Esophagus squamous epithelium (tissue), 5 donors: ENCODE measurements around the gene SNX9. TPM values are rescaled to one million over a fixed set of nuclear protein-coding genes. Genes with fewer than 3 reads are reported as not detected.

Experiments
- DNase-seq: peaks from one replicate; lab custom pipeline; 2025; lab: John Stamatoyannopoulos, UW
- H3K27ac ChIP-seq, 4 donors: fragments of 200-600 bp; sonication (generic); one replicate each; pipeline ENCODE4 v1.5.1; 2016 to 2019; ENCODE audit warnings: mild to moderate bottlenecking in 1 of 4
- H3K27me3 ChIP-seq, 4 donors: fragments of 200-600 bp; sonication (generic); 1 replicate in 3 of 4; 2 replicates in 1 of 4; pipeline versions ENCODE4 v1.5.1 to v1.6.0; 2017 to 2021; ENCODE audit warnings: antibody characterized with exemption in 1 of 4
- H3K36me3 ChIP-seq, 3 donors: fragments of 200-600 bp; sonication (generic); one replicate each; pipeline ENCODE4 v1.5.1; 2016 to 2019
- H3K4me1 ChIP-seq, 3 donors: fragments of 200-600 bp; sonication (generic); one replicate each; pipeline ENCODE4 v1.5.1; 2017 to 2019
- H3K4me3 ChIP-seq, 4 donors: fragments of 200-600 bp; sonication (generic); 1 replicate in 3 of 4; 2 replicates in 1 of 4; pipeline ENCODE4 v1.5.1; 2016 to 2019; ENCODE audit warnings: mild to moderate bottlenecking in 2 of 4, moderate library complexity in 1 of 4
- H3K9me3 ChIP-seq, 3 donors: fragments of 200-600 bp; sonication (generic); one replicate each; pipeline ENCODE4 v1.5.1; 2016 to 2019
- POLR2A ChIP-seq, 4 donors: fragments of 450-650 bp; IDR thresholded peaks; one replicate each; pipeline ENCODE4 v1.6.1; 2017; ENCODE audit warnings: antibody characterized with exemption in 4 of 4, mild to moderate bottlenecking in 4 of 4, moderate library complexity in 3 of 4
- WGBS, 2 donors: methylation state at CpG; one replicate each; pipeline ENCODE4 v1.1.5; 2018; 5-methylcytosine and 5-hydroxymethylcytosine counted together
- intact Hi-C: fragments of 100-400 bp; cut with DNase I; formaldehyde crosslinking; loops from one replicate; pipeline ENCODE4 v1.15.0; 2022
- total RNA-seq, 4 donors: library from RNA; depleted of rRNA; stranded (reverse); fragments of >200 nt; gene quantifications; one replicate each; pipeline ENCODE4 v1.1.0, GENCODE V29; 2016
- TF ChIP-seq, protein P1 (sequence below), 6 experiments: fragments of 450-650 bp in 4 of 6; fragments of 200-600 bp in 2 of 6; sonication (generic) in 2 of 6; IDR thresholded peaks; one replicate each; pipeline ENCODE4 v1.5.1; 2016 to 2019; ENCODE audit warnings: antibody characterized with exemption in 6 of 6, mild to moderate bottlenecking in 4 of 6, moderate library complexity in 4 of 6
- donor health status: DM: yes; HTN: yes; CAD: no.

Gene SNX9
- total RNA-seq, 4 donors from 2014 or later, result 19.9 to 39.9 (median 33.5) TPM

DNA sequence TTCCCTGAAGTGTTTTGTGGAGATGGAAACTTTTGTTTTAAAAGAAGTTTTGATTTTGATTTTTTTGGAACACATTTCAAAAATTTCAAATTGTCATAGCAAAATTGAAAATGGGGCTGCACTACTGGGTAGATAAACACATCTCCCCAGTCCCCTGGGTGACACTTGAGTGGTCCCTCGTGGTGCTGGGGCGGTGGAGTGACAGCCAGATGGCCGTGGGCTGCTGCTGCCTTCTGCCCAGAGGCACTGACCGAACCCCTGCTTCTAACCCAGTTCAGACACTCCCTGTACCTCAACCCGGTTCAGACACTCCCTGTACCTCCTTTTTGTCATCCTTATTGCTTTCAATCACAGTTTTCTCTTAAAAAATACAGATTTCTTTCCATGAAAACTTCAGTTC is 88.7 kb downstream of the SNX9 start:
- intact Hi-C loops, result no loop called here
- H3K4me1 ChIP-seq, result no peaks in the 10 kb centered on the region
- no peak overlapping the region for H3K27ac ChIP-seq
- no peaks in the 10 kb centered on the region for H3K27me3 ChIP-seq
- no peaks in the 10 kb centered on the region for H3K9me3 ChIP-seq
- 34 to 84% methylated on average over 5 of the region's 5 CpGs for WGBS, 2 donors
- TF ChIP-seq, protein P1, sequence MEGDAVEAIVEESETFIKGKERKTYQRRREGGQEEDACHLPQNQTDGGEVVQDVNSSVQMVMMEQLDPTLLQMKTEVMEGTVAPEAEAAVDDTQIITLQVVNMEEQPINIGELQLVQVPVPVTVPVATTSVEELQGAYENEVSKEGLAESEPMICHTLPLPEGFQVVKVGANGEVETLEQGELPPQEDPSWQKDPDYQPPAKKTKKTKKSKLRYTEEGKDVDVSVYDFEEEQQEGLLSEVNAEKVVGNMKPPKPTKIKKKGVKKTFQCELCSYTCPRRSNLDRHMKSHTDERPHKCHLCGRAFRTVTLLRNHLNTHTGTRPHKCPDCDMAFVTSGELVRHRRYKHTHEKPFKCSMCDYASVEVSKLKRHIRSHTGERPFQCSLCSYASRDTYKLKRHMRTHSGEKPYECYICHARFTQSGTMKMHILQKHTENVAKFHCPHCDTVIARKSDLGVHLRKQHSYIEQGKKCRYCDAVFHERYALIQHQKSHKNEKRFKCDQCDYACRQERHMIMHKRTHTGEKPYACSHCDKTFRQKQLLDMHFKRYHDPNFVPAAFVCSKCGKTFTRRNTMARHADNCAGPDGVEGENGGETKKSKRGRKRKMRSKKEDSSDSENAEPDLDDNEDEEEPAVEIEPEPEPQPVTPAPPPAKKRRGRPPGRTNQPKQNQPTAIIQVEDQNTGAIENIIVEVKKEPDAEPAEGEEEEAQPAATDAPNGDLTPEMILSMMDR (IDR thresholded peaks at IDR 0.05), result no peak
- no peak for TF ChIP-seq POLR2A (IDR thresholded peaks at IDR 0.05)
- H3K36me3 ChIP-seq, result peaks cover 0 to 79% (median 5%) of the 10 kb centered on the region in 3 donors
- DNase-seq, result no peak
- no peak overlapping the region for H3K4me3 ChIP-seq

DNA sequence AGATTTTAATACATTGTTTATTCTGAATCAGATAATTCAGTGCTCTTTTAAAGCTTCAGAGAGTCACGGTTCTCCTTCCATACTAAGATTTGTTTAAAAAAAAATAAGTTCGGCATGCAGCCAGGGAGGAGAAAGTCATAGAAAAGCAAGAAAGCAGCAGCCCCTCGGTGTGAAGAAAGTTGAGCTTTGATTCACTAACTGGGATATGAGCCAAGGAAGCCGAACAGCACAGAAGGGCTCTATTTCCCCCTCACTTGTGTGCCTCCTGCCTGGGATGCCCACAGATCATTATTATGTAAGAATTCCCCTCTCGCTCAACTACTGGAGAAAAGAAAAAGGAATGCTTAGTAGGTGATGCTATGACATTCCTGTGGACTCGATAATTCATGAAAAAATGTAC is 89.3 kb downstream of the SNX9 start:
- Histone ChIP-seq H3K27ac (no peak overlapping the region), H3K36me3 (peaks cover 0 to 80% (median 5%) of the 10 kb centered on the region in 3 donors), H3K4me3 (no peak overlapping the region), H3K9me3 (no peaks in the 10 kb centered on the region), H3K27me3 (no peaks in the 10 kb centered on the region), H3K4me1 (no peaks in the 10 kb centered on the region)
- 55% methylated on average over 6 of the region's 6 CpGs for WGBS, 2 donors
- no peak for TF ChIP-seq POLR2A (IDR thresholded peaks at IDR 0.05)
- TF ChIP-seq, protein P1 (IDR thresholded peaks at IDR 0.05), result no peak
- intact Hi-C loops, result no loop called here
- DNase-seq, result no peak

DNA sequence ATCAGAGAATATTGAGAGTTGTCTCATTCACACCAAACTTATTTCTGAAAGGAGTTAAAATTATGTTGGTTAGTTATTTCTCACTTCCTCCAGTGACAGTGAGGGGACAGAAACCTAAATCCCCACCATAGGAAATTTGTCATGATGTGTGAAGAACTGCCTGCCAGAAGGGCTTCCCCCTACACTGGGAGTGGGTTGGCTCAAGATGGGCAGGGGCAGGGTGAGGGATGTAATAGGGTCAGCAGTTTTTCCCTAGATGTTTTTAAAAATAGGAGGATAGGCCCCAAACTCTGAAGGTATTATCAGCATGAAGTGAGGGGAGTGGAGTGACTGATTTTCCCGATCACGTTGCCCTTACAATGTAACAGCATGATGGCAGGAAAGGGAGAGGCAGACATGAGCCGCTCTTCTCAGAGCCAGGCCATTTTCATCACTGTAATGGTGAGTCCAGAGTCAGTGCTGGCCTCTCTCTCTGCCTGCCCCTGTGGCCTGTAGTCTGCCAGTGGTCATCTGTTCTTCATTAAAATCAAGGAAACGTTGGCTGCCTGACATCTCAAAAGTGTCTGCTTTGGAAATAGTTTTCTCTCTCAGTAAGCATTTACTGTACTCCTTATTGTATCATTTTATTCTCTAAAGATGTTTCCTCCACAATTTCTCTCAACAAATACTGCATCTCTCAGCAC is 98.8 kb downstream of the SNX9 start:
- 78 to 93% methylated on average over 3 to 4 of the region's 4 CpGs for WGBS, 2 donors
- no peak for DNase-seq
- intact Hi-C loops, result no loop called here
- H3K4me3 ChIP-seq, result no peak overlapping the region
- H3K27ac ChIP-seq, result no peak overlapping the region
- no peak for TF ChIP-seq POLR2A (IDR thresholded peaks at IDR 0.05)
- TF ChIP-seq, protein P1 (IDR thresholded peaks at IDR 0.05), result no peak
- H3K9me3 ChIP-seq, result peaks cover 0 to 8% (median 0%) of the 10 kb centered on the region in 3 donors
- H3K36me3 ChIP-seq, result peaks cover 5 to 99% (median 8%) of the 10 kb centered on the region in 3 donors
- H3K4me1 ChIP-seq, result no peaks in the 10 kb centered on the region
- no peaks in the 10 kb centered on the region for H3K27me3 ChIP-seq

DNA sequence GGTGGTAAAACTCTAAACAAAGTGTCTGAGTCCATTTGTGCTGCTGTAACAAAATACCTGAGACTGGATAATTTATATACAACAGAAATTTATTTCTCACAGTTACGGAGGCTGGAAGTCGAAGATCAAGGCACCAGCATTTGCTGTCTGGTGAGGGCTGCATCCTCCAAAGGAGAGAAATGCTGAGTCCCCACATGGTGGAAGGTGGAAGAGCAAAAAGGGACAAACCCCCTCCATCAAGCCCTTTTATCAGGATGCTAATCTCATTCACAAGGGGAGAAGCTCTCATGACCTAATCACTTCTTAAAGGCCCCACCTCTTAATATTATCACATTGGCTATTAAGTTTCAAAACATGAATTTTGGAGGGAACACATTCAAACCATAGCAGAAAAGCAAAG is 102.7 kb downstream of the SNX9 start:
- peaks cover 8 to 99% (median 11%) of the 10 kb centered on the region in 3 donors for H3K36me3 ChIP-seq
- H3K27ac ChIP-seq, result no peak overlapping the region
- H3K4me3 ChIP-seq, result no peak overlapping the region
- no peak for DNase-seq
- TF ChIP-seq, protein P1 (IDR thresholded peaks at IDR 0.05), result no peak
- no peak for TF ChIP-seq POLR2A (IDR thresholded peaks at IDR 0.05)
- no peaks in the 10 kb centered on the region for H3K9me3 ChIP-seq
- 100% methylated on average over 2 of the region's 2 CpGs for WGBS, 2 donors
- H3K4me1 ChIP-seq, result no peaks in the 10 kb centered on the region
- intact Hi-C loops, result no loop called here
- no peaks in the 10 kb centered on the region for H3K27me3 ChIP-seq

DNA sequence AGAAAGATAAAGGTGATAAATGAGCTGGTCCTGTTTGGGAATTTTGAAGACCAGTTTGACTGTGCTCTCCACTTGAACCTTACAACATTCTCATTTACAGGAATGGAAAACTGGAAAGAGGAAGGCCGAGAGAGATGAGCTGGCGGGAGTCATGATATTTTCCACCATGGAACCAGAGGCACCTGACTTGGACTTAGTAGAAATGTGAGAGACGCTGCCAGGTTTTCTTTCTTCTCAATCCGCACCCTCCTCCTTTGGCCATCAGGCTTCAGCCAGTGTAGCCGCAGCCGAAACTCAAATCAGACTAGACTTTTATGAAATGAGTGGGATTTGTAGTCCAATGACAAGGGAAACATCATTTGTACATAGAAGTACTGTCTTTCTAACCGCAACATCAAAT is 104.0 kb downstream of the SNX9 start:
- H3K9me3 ChIP-seq, result no peaks in the 10 kb centered on the region
- no peak overlapping the region for H3K4me3 ChIP-seq
- 94 to 99% methylated on average over 7 of the region's 7 CpGs for WGBS, 2 donors
- no peaks in the 10 kb centered on the region for H3K27me3 ChIP-seq
- intact Hi-C loops, result no loop called here
- peaks cover 7 to 99% (median 8%) of the 10 kb centered on the region in 3 donors for H3K36me3 ChIP-seq
- no peak overlapping the region for H3K27ac ChIP-seq
- TF ChIP-seq POLR2A (IDR thresholded peaks at IDR 0.05), result no peak
- no peak for DNase-seq
- H3K4me1 ChIP-seq, result no peaks in the 10 kb centered on the region
